Chondrocyte (in vitro differentiated cells): ENCODE data around the gene ZNF655. TPM values are rescaled to one million over a fixed set of nuclear protein-coding genes. Genes with fewer than 3 reads are reported as not detected.

ENCODE experiments used
- DNase-seq: peaks from one replicate; pipeline ENCODE4 v3.0.0; 2021; ENCODE audit warnings: mixed read lengths, low spot score
- H3K27ac Mint-ChIP-seq: one replicate; pipeline ENCODE4 v1.8.0; 2021; ENCODE audit warnings: mild to moderate bottlenecking, moderate library complexity, mixed read lengths; ENCODE audit not compliant: unreplicated experiment
- H3K27me3 Mint-ChIP-seq: 2 replicates; pipeline ENCODE4 v1.8.0; 2021; ENCODE audit warnings: low read depth, mixed read lengths
- H3K36me3 Mint-ChIP-seq: 2 replicates; pipeline ENCODE4 v1.8.0; 2021; ENCODE audit warnings: low read depth, mixed read lengths
- H3K4me1 Mint-ChIP-seq: 2 replicates; pipeline ENCODE4 v1.8.0; 2021; ENCODE audit warnings: low read depth, mild to moderate bottlenecking, mixed read lengths
- H3K4me3 Mint-ChIP-seq: one replicate; pipeline ENCODE4 v1.8.0; 2021; ENCODE audit warnings: mild to moderate bottlenecking, moderate library complexity, mixed read lengths; ENCODE audit not compliant: unreplicated experiment
- H3K9me3 Mint-ChIP-seq: 2 replicates; pipeline ENCODE4 v1.8.0; 2021; ENCODE audit warnings: low read depth, mixed read lengths
- CTCF ChIP-seq: fragments of 200-600 bp; sonication (generic); IDR thresholded peaks from 2 replicates; pipeline ENCODE4 v1.5.0; 2021; ENCODE audit warnings: antibody characterized with exemption, mild to moderate bottlenecking, moderate library complexity
- total RNA-seq: library from RNA; stranded (reverse); gene quantifications from 3 replicates; pipeline ENCODE4 v1.2.1, GENCODE V29; 2021

Gene ZNF655
- total RNA-seq, 1 donor from 2014 or later: 38.8 TPM

DNA sequence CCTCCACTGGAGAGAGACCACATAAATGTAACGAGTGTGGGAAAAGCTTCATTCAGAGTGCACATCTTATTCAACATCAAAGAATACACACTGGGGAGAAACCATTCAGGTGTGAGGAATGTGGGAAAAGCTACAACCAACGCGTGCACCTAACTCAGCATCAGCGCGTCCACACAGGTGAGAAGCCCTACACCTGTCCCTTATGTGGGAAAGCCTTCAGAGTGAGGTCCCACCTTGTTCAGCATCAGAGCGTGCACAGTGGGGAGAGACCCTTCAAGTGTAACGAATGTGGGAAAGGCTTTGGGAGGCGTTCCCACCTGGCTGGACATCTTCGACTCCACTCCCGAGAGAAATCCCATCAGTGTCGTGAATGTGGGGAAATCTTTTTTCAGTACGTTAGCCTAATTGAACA, 27.1 kb upstream of the ZNF655 start:
- Mint-ChIP-seq H3K36me3 (peaks cover 67% of the 10 kb centered on the region), H3K4me1 (no peaks in the 10 kb centered on the region), H3K27ac (no peak overlapping the region), H3K27me3 (no peaks in the 10 kb centered on the region), H3K4me3 (no peak overlapping the region), H3K9me3 (peaks cover 47% of the 10 kb centered on the region)
- DNase-seq: peak; percentile 38
- TF ChIP-seq CTCF: no peak

GRCh38 chr7:99535667-99536066, 22.8 kb upstream of the ZNF655 start:
- Mint-ChIP-seq H3K9me3 (peaks cover 59% of the 10 kb centered on the region), H3K4me1 (no peaks in the 10 kb centered on the region), H3K27ac (no peak overlapping the region), H3K36me3 (peaks cover 40% of the 10 kb centered on the region), H3K27me3 (no peaks in the 10 kb centered on the region), H3K4me3 (no peak overlapping the region)
- TF ChIP-seq CTCF: no peak
- no peak for DNase-seq

DNA sequence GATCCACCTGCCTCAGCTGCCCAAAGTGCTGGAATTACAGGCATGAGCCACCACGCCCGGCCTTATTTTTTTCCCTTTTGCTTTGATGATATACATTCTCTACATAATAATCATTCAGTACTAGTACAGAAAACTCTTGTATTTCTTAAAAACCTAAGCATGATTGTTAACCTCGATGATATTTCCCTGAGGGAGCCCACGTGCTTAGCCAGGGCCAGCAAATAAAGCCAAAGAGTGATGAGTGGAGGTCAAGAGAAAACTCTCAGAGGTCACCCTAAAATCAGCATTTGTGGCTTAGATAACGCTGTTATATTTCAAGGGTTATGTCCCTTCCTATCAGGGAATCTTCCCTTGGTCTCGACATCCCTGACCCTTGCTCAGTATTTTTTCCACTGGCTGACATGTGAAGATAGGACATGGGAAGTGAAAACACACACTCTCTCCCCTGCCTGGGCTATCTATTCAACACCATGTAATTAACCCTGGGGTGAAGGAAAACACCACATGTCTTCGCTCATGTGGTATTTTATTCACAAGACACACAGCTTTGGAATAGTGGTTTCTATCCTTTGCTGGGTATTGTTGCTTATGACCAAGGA, 19.1 kb upstream of the ZNF655 start:
- no peak for DNase-seq
- Mint-ChIP-seq H3K4me3 (no peak overlapping the region), H3K27me3 (no peaks in the 10 kb centered on the region), H3K4me1 (no peaks in the 10 kb centered on the region), H3K27ac (no peak overlapping the region), H3K9me3 (peaks cover 43% of the 10 kb centered on the region), H3K36me3 (peaks cover 17% of the 10 kb centered on the region)
- TF ChIP-seq CTCF: no peak

- no peak for DNase-seq
- H3K4me3 Mint-ChIP-seq: no peak overlapping the region
- H3K9me3 Mint-ChIP-seq: peaks cover 43% of the 10 kb centered on the region
- H3K27ac Mint-ChIP-seq: no peak overlapping the region
- H3K36me3 Mint-ChIP-seq: peaks cover 16% of the 10 kb centered on the region
- no peak for TF ChIP-seq CTCF
- H3K27me3 Mint-ChIP-seq: no peaks in the 10 kb centered on the region
- no peaks in the 10 kb centered on the region for H3K4me1 Mint-ChIP-seq
Observed at GRCh38 chr7:99540542-99540941, 17.9 kb upstream of the ZNF655 start.

GRCh38 chr7:99541212-99541611, 17.2 kb upstream of the ZNF655 start:
- Mint-ChIP-seq H3K9me3 (peaks cover 43% of the 10 kb centered on the region), H3K4me1 (no peaks in the 10 kb centered on the region), H3K27ac (no peak overlapping the region), H3K27me3 (no peaks in the 10 kb centered on the region), H3K4me3 (no peak overlapping the region), H3K36me3 (peaks cover 16% of the 10 kb centered on the region)
- no peak for TF ChIP-seq CTCF
- no peak for DNase-seq
